Hematopoietic multipotent progenitor cell treated with erythropoietin and hydrocortisone succinate and interleukin-3 and kit ligand, for 15 days (in vitro differentiated cells): ENCODE measurements around the gene SLC6A13.
A peak's percentile ranks its signal among the peaks of the same experiment; 100 is the strongest.
"Not testable (repeated sequence)": the region's sequence is repeated elsewhere in the genome, so short reads cannot be mapped to it uniquely, and the experiment has no call there.

ENCODE experiments used
- DNase-seq: peaks from one replicate; pipeline ENCODE4 v3.0.0-alpha.2; 2015; ENCODE audit warnings: low spot score

The SLC6A13 gene

DNA sequence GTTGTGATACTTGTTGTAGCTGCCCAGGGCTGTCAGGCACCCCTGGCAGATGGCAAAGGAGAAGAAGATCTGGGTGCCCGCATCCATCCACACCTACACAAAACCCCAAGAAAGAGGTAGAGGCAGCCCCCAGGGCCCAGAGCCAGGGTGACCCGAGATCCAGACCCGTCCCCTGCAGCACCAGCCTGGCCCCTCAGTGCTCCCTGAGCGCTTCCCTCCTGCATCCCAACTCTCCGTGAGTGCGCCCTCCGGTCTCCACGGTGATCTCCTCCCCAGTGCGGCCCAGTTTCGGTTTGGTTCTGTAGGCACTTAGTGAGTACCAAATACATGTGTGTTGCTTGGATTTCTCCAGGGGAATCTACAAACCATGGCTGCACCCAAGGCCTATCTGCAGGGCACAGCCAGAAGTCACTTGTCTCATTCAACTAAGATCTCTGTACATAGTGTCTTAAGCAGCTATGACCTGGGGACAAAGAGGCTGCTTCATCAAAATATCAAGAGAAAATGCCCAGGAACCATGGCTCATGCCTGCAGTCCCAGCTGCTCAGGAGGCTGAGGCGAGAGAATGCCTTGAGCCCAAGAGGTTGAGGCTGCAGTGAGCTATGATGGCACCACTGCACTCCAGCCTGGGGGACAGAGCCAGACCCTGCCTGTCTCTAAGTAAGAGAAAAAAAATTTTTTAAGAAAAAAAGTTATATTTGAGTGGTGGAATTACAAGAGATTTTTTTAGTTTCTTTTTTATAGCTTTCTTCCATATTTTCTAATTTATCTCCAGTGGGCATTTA lies 64.5 kb downstream of the SLC6A13 start:
- no peak for DNase-seq

DNA sequence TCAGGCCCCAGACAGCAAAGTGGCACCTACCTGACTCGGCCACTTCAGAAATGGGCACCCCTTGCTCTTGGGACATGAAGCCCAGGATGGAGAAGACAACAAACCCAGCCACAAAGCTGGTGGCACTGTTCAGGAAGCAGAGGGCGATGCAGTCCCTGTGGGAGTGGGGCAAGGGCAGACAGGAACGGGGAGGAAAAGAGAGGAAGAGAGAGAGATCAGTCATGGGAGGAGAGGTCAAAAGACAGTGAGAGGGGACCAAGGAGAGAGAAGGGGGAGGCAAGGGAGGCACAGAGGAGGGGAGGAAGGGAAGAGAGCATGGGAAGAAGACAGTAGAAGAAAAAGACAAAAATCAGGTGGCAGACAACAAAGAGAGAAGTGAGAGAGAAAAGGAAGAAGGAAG lies 65.3 kb downstream of the SLC6A13 start:
- DNase-seq: no peak

DNA sequence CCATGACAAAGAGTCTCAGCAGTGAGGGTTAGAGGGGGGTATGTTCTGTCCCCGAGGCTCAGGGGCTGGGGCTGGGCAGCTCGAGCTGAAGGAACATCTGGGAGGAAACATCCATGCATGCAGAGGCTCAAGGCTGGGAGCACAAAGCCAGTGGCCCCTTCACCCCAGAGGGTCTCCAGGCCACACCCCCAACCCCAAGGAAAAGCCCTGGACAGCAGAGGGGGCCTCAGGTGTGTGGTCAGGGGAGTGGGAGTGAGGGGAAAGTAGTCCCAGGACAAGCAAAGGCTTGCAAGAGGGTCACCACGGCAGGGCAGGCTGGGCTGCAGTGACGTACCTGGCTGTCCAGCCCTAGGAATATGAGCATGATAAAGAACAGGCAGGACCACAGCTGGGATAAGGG lies 66.2 kb downstream of the SLC6A13 start:
- no peak for DNase-seq

DNA sequence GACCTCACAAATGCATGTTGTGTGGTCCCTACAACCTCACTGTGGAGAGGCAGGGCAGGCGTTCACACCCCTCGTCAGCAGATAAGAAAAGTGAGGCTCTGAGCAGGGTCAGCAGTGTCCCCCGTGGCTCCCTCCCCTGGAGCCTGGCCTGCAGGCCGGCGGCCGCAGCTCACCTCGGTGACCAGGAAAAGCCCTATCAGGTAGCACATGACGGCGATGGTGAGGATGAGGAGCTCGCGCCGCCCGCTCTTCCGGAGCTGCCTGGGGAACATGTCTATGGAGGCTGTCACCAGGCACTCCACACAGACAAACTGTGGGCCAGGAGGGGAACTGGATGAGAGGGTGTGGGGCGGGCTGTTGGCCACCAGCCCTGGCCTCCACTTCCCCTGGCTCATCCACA lies 66.7 kb downstream of the SLC6A13 start:
- no peak for DNase-seq

DNA sequence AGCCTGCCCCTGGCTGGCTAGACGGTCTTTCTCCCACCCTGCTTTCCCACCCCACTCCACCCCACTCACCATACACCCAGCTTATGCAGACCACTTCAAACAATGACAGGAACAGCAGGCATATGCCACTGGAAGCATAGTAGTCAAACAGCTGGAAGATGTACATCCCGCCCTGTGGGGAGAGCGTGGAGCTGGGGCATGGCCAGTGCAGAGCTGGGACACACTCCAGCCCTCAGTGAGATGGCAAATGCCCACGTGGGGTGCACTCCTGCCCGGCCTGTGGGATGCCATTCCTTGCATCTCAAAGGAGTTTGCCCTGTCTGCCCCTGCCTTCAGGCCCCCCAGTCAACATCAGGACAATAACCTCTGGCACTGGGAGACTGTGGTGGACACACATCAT lies 67.5 kb downstream of the SLC6A13 start:
- no peak for DNase-seq

DNA sequence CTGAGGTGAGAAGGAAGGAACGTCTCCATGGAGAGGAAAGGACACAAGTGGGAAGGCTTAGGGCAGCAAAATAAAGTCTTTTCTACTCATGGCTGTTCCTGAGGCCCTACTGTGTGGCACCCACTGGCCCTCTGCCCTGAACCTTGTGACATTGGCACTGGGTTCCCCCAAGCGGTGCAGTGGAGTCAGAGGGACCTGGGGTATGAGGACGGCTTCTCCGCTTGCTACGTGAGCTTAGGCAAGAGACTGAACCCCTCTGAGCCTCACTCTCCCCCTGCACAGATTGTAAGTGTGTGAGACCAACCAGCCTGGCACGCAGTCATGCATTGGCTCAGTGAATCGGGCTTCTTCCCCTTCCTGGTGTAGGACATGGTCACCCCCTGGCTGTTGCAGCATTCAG lies 68.4 kb downstream of the SLC6A13 start:
- DNase-seq: no peak

DNA sequence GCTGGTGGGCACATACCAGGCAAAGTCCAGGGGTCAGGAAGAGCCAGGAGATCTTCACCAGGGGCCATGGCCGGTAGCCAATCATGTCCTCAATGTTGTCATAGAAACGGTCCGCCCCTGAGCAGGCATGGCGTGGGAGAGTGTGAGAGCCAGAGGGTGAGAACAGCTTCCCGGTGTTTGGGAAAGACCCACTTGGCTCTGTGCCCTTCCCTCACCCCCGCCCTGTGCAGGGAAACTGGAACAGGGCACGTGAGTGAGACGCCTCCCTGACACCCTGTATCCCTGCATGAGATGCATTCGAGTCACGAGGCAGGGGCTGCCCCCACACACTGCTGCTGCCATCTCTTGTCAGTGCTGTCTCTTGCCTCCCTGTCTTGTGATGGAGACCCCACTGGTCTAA lies 69.4 kb downstream of the SLC6A13 start:
- DNase-seq: no peak

DNA sequence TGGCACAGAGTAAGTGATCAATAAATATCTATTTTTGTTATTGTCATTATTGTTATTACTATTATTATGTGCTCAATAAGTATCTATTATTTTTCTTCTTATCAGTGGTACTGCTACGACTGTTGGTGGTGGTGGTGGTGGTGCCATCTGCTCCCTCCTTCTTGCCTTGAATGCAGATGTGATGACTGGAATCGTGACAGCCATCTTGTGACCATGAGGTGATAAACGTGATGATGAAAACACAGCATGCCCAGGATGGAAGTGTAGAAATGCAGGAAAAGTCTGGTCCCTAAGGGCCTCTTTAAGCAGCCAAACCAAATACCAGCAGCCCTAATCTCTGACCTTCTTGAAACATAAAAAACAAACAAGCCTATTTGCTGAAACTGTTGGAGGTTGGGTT lies 71.1 kb downstream of the SLC6A13 start:
- no peak for DNase-seq

DNA sequence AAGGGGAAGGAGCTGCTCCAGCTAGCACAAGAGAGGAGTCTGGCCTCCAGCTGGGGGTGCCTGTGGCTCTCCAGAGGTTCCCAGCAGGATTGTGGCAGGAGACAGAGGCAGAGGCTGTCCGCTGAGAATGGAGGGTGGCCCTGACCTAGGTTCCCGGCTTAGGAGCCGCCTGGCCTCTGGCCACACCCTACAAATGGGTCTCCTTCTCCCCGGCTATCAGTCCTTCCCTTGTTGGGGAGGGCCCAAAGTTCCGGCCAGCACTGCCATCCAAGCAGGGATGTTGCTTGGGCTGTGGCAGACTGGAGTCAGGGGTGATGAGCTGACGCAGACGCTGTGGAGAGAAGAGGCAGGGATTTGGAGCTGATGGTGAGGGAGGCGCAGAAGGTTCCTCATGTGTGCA lies 71.8 kb downstream of the SLC6A13 start:
- no peak for DNase-seq

DNA sequence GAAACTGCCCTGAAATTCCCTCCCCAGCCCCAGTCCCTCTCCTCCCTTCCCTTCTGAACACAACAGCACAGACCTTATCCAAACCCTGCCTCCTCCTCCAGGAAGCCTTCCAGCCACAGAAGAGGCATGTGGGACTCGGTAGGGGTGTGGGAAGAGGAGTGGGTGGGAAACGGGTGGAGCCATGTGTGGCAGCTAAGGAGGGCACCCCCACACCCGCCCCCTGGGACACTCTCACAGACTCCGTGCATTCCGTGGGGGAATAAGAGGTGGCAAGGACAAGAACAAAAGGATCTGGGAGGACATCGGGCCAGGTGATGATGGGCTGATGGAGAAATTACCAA lies 73.0 kb downstream of the SLC6A13 start:
- no peak for DNase-seq

DNA sequence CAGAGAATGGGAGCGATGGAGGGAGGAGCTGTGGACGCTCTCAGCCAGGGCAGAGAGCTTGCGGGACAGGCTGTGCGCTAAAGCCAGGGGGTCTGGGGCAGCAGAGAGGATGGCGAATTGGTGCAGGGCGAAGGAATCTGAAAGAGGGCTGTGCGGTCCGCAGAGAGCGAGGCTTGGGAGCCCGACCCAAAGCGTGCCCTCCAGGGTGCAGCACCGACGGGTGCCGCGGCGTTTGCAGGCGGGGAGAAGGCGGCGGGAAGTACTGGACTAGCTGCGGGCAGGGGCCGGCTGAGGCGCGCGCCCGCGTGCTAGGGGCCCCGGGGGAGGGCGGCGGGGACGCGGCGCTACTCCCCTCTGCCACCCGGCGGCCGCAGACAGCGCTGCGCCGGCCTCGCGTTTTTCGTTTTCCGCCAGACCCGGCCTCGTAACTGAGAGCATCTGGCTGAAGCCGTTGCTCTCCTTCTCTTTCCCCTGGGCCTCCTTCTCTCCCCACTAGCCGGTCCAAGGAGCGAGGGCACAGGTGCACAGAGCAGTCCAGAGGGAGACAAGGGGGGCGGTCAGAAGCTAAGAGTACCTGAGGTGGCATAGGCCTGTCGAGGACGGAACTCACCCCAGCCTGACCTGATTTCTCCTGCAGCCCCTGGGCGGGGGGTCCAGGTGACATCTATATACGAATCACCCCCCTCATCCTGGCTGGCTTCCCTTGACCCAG lies 73.6 kb downstream of the SLC6A13 start:
- DNase-seq: peak; percentile 67

DNA sequence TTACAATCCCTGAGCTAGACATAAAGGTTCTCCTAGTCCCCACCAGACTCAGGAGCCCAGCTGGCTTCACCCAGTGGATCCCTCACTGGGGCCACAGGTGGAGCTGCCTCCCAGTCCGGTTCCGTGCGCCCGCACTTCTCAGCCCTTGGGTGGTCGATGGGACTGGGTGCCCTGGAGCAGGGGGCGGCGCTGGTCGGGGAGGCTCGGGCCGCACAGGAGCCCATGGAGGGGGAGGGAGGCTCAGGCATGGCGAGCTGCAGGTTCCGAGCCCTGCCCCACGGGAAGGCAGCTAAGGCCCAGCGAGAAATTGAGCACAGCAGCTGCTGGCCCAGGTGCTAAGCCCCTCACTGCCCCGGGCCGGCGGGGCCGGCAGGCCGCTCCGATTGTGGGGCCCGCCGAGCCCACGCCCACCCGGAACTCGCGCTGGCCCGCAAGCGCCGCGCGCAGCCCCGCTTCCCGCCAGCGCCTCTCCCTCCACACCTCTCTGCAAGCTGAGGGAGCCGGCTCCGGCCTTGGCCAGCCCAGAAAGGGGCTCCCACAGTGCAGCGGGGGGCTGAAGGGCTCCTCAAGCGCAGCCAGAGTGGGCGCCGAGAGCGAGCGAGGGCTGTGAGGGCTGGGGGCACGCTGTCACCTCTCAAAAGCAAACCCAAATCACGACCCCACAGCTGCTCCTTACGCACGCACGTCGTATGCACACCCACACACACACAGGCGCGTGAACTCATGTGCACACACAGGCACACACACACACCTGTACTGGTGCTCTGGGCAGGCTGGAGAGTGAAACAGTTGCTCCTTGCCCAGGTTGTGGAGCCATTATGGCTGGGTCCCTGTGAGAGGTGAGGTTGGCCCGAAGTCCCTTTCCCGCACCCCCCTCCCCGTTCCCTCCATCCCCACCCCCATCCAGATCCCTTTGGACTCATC lies 74.4 kb downstream of the SLC6A13 start:
- DNase-seq: not testable (repeated sequence)

DNA sequence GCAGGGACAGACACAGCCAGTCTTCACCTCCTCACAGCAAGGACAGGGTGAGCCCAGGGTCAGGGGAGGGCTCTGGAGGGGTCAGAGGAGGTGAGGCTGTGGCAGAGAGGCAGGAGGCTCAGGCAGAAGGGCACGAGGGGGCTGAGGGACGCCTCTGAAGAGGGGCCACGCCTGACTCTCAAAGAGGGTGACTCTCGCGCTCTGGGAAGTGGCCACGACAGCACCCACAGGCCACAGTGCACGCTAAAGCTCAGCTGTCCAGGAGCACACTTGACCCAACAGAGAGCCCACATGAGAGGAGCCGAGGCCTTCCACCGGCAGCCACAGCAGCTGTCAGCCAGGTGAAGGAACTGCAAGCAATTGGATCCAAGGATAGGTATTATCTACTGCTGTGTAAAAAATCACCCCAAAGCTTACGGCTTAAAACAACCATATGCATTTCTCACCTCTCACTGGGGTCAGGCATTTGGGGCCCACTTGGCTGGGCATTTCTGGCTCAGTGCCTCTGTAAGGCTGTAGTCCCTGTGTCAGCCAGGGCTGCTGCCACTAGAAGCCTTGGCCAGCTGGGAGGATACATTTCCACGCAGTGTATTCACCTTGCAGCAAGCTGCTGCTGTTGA lies 76.5 kb downstream of the SLC6A13 start:
- no peak for DNase-seq

DNA sequence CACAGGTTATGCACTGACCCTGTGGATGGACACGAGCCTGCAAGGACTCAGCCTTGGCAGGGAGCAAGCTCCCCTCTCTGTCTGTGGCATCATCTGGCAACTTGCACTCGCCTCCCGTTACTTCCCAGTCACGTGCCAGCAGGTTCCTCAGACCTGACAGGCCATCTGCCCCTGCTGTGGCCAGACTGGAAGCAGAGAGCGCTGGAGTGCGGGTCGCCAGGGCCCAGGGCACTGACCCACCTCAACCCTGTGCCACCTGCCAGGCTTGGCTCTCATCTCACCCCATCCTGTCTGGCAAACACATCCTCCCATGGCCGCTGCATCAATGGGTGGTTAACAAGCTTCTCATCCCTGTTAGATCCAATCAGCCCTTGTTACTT lies 77.1 kb downstream of the SLC6A13 start:
- no peak for DNase-seq

DNA sequence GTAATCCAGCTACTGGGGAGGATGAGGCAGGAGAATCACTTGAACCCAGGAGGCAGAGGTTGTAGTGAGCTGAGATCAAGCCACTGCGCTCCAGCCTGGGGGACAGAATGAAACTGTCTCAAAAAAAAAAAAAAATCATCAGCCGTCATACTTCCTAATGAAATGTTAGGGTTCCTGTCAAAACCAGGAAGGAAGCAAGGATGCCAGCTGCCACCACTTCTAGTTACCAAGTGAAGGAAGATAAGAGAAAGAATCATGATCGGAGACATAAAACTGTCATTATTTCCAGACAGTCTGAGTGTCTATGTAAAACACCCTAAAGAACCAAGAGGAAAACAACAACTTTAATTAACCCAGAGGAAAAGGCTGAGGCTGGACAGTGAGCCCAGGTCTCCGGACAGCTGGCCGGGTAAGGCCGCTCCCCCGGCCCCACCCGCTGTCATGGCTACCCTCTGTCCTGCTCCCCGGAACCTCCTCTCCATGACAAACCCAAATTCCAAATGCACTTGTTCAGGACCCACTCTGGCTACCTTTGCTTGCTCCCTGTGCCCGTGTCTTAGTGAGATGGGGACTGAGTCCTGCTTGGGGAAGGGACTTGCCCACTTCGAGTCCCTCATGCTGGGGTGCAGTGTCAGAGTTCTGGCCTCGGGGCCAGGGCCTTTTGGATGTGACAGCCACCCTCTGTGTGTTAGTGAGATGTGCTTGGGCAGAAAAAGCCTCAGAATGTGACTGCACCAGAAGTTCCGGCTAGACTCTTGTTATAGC lies 77.6 kb downstream of the SLC6A13 start:
- DNase-seq: no peak

DNA sequence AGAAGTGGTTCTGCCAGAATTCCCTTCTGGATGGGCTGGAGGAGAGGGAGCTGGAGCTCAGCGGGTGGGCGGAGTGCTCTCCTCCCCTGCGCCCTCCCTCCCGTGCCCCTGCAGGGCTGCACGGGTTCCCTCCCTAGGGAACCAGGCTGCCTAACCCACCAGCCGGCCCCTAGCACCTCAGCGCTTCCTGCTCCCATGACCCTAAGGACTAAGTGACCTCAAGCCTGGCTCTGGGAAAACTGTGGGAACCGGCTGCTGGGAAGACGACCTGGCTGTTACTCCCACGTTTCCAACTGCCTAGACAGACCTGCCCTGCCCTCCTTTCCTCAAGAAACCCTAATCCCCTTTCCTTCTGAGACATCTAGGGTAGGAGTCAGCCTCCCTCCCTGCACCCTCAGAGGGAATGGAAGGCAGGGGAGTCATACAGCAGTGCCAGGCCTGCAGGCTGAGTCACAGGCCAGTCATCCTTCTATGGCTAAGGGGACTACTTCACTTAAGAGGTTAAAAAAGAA lies 80.2 kb downstream of the SLC6A13 start:
- peak; percentile 46 for DNase-seq

DNA sequence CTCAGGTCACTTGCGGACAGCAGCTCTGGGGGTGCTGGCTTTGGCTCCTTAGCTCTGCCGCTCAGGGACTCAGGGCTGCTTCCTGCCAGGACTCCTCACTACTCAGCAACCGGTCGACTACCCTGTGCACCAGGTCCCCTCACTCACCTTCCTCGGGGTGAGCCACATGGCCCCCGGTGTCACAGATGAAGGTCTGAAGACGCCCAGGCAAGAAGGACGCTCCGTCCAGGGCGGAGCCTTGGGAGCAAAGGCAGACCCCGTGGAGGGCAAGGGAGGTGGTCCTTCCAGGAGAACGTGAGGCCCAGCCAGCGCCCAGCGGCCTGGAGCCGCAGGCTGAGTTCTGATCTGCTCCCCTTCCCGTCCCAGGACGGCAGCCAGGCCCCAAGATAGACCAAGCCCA lies 80.7 kb downstream of the SLC6A13 start:
- DNase-seq: no peak

DNA sequence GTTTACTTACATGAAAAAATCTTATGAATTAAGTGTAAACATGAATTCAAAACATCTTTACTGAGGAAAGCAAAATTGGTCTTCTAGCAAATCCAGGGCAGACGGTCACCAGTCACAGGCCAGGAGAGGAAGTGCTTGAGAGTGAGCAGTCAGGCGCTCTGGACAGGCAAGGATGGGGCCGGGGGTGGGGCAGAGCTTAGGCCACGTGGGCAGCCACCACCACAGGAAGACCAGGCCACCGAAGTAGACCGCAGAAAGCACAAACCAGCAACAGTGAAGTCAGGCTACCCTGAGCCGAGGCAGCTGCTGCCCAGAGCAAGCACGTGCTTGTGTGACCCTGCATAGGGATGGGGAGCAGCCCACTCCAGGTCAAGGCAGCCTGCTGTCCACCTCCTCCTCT lies 82.2 kb downstream of the SLC6A13 start:
- DNase-seq: no peak

DNA sequence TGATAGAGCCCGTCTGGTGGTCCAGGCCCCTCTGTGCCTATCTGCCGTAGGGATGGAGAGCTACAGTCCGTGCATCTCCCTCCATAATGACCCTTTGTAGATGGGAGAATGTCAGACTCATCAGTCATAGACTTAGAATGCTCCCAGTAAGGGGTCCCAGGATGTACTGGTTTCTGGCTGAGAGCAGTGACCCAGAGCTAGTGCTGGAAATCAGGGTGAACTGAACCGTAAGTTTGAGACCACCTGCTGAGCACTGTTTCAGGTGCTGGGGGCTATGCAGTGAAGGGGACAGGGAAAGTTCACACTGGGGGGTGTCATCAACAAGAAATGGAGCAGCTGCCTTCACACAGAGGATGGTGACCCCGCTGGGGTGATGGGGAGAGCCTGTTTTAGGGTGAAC lies 82.8 kb downstream of the SLC6A13 start:
- no peak for DNase-seq

DNA sequence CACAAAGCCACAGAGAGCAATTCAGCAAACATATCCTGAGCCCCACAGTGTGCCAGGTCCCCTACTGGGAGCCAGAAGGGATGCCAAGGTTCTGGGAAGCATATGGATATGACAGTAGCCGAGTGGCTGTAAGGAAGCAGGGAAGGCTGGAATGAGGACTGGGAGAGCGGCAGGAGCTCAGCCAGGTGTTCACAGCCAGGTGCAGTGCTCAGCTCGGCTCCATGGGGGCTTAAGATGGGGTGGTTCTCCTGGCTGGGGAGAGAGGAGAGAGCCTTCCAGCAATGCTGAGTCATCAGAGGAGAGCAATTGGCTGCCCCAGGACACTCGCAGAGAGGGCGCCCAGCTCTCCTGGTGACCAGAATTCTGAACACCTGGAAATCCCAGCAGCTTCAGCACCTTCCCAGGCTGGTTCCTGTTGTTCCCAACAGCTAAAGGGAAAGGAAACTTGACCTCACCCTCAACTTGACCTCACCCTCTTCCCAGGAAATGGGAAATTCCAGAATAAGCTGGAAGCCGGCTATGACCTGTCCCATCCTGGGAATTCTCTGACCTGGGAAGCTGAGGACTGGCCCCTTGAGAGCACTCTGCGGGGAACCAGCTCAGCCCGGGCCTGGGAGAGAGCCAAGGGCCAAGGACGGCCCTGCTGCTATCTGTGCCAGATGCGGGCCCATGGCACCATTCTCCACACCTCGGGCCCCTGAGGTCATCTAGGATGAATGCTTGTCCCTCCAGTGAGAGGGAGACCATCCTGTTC lies 83.3 kb downstream of the SLC6A13 start:
- peak; percentile 46 for DNase-seq

DNA sequence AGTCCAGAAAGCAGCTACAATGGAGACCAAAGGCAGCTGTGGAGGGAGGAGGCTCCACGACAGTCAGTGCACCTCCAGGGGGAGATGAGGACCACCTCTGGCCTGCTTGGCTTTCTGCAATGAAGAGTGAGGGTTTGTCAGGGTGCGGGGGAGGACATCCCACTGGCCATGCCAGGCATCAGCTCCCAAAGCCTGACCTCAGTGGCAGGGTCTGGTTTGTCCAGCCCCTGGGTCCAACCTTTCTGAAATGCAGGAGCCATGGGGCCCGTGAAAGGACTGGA lies 83.9 kb downstream of the SLC6A13 start:
- DNase-seq: no peak
